Measurements from ENCODE around the gene SRP14. TPM values are rescaled to one million over a fixed set of nuclear protein-coding genes. Genes with fewer than 3 reads are reported as not detected.

SRP14 gene, protein sequence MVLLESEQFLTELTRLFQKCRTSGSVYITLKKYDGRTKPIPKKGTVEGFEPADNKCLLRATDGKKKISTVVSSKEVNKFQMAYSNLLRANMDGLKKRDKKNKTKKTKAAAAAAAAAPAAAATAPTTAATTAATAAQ
- 488 TPM for polyA plus RNA-seq (2012; ENCODE audit: missing spikeins)

- peak; percentile 95 for TF ChIP-seq POLR2AphosphoS5 (IDR thresholded peaks at IDR 0.05; ENCODE audit: low read depth, low read length)
- TF ChIP-seq TAF1 (IDR thresholded peaks at IDR 0.05; ENCODE audit: borderline replicate concordance, low read depth, low read length), result peak; percentile 67; the same call in 1 of the 2 replicates
- TF ChIP-seq POLR2A (IDR thresholded peaks at IDR 0.05; ENCODE audit: low read depth, low read length), result peak; percentile 96
- DNase-seq (ENCODE audit: insufficient read length) (peak; percentile 83), FAIRE-seq (peak; percentile 99)
These were observed at the start of gene SRP14 for GRCh38 chr15:40038638-40039543. Gene SRP14, minus strand, starts transcription at chr15:40039181. Its CDS starts 65 bp downstream, at chr15:40039116.

DNA sequence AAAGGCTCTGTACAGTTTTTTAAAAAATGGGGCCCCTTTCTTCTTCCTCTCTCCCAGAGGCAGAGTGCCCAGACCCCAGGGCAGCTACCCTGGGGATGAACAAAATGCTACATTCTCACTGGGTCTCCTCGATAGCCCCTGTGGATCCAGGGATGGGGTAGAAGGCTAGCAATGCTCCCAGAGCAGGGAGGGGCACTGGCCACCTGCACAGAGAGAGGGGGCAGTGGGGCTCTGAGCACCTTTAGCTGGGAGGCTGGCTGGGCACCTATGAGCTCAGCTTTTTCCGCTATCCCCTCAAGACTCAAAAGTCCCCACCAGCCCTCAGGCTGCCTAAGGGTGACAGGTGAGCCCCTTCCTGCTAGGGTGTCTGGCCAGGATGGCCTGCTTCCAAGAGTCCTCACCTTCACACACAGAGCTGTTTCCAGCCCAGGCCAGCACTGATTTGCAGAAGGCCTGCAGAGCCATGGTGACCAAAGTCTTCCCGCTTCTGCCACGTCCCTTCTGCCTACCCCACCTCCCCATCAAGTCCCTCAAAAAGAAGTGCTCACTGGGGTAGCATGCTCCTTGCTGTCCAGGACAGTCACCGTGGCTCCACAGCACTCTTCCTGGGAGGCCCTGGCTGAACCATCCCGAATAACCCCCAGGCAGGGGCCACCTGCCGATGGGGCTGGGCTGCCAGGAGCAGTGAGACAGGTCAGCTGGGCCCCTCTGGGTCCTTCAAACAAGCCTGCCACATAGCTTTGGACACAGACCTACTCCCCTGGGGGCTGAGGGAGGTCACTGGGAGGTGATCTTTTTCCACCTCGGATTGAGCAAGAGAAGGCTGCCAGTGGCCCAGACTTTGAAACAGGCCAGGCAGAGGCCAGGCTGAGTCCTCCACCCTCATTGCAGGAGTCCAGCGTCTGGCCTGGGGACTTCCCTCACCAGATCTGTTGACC lies 49.3 kb upstream of the SRP14 start:
- FAIRE-seq, result no peak
- TF ChIP-seq POLR2AphosphoS5 (IDR thresholded peaks at IDR 0.05; ENCODE audit: low read depth, low read length), result no peak
- TF ChIP-seq TAF1 (IDR thresholded peaks at IDR 0.05; ENCODE audit: borderline replicate concordance, low read depth, low read length), result no peak
- 0 out of 2 replicates have a peak, but pooled peaks have one; percentile 5 for TF ChIP-seq POLR2A (IDR thresholded peaks at IDR 0.05; ENCODE audit: low read depth, low read length)
- no peak for DNase-seq (ENCODE audit: insufficient read length)

DNA sequence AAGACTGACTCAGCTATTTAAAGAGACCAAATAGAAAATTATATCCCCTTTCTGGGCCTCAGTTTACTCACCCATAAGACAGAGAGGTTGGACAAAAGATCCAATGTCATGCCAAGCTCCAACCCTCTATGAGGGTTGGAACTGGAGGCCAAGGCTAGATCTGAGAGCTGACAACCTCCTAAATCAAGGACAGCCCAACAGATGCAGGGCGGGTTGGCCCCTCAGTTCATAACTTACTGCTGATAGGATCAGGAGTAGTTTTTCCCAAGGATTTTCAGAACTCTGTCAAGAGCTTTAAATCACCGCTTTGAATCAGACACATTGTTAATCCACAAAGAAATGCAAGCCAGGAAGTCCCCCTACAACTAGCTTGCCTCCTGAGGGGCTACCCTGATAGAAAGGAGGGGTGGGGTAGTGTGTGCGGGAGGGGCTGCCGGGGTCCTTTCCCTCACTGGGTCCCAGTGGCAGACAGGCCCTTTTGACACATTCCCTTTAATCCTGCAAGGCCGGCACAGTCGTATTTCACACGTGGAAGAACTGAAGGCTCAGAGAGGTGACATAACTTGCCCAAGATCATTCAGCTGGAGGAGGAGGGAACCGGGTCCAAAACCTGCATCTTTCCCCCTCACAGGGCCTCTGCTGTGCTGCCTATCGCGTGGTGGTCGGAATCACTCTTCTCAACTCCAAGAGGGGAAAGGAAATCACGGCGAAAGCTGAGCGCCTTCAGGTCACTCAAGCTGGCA lies 48.3 kb upstream of the SRP14 start:
- FAIRE-seq, result no peak

GRCh38 chr15:40085266-40085665 lies 46.3 kb upstream of the SRP14 start:
- TF ChIP-seq TAF1 (IDR thresholded peaks at IDR 0.05; ENCODE audit: borderline replicate concordance, low read depth, low read length) (no peak), POLR2AphosphoS5 (IDR thresholded peaks at IDR 0.05; ENCODE audit: low read depth, low read length) (no peak)
- FAIRE-seq (no peak), DNase-seq (ENCODE audit: insufficient read length) (no peak)

More for the DNA sequence above, 48.3 kb upstream of the SRP14 start:
- DNase-seq (ENCODE audit: insufficient read length), result no peak
- TF ChIP-seq POLR2A (IDR thresholded peaks at IDR 0.05; ENCODE audit: low read depth, low read length) (no peak), TAF1 (IDR thresholded peaks at IDR 0.05; ENCODE audit: borderline replicate concordance, low read depth, low read length) (no peak), POLR2AphosphoS5 (IDR thresholded peaks at IDR 0.05; ENCODE audit: low read depth, low read length) (no peak)

DNA sequence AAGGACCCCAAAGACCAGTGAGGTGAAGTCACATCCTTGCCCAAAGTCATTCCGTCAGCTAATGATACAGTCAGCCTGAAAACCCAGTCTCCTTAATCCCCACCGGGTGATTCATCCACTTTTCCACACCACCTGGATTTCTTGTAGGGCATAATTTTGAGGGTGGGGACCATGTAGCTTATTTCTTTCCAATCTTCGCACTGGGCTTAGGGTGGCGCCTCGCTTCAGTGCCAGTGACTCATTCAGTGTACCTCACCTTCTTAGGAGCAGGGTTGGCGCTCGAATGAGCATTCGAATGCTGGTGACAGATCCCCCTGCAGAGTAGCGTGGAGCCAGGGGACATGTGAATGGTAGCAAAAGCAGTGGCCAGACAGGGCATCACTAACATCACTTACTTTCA lies 45.7 kb upstream of the SRP14 start:
- DNase-seq (ENCODE audit: insufficient read length) (no peak), FAIRE-seq (no peak)
- TF ChIP-seq POLR2A (IDR thresholded peaks at IDR 0.05; ENCODE audit: low read depth, low read length) (no peak), POLR2AphosphoS5 (IDR thresholded peaks at IDR 0.05; ENCODE audit: low read depth, low read length) (no peak), TAF1 (IDR thresholded peaks at IDR 0.05; ENCODE audit: borderline replicate concordance, low read depth, low read length) (no peak)

GRCh38 chr15:40082195-40082883 lies 43.4 kb upstream of the SRP14 start:
- peak; percentile 81 for FAIRE-seq

DNA sequence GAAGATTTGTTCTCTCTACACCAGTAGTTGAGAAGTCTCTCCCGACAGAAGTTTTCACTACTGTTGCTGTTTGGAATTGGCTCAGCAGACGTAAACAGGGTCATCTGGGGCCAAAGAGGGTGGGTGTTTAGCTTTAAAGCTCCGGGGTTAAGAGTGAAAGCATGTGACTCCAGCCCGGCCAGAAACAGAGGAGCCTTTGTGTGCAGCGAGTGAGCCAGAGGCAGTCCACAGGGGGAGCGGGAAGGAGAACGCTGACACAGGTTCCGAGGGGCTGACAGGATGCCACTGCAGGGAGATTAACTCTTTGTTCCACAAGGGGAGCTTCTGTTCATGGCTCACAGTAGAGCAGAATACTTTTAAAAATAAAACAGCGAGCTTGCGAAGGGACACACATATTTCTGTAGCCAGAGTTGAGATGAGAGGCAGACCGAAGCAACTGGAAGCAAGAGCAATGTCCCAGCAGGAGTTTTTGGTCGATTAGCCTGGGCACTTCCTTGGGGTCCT lies 42.8 kb upstream of the SRP14 start:
- DNase-seq (ENCODE audit: insufficient read length) (no peak), FAIRE-seq (no peak)
- TF ChIP-seq TAF1 (IDR thresholded peaks at IDR 0.05; ENCODE audit: borderline replicate concordance, low read depth, low read length) (no peak), POLR2AphosphoS5 (IDR thresholded peaks at IDR 0.05; ENCODE audit: low read depth, low read length) (no peak), POLR2A (IDR thresholded peaks at IDR 0.05; ENCODE audit: low read depth, low read length) (no peak)

More at GRCh38 chr15:40082195-40082883, 43.4 kb upstream of the SRP14 start:
- TF ChIP-seq POLR2AphosphoS5 (IDR thresholded peaks at IDR 0.05; ENCODE audit: low read depth, low read length), result no peak
- no peak for TF ChIP-seq POLR2A (IDR thresholded peaks at IDR 0.05; ENCODE audit: low read depth, low read length)
- TF ChIP-seq TAF1 (IDR thresholded peaks at IDR 0.05; ENCODE audit: borderline replicate concordance, low read depth, low read length), result no peak
- no peak for DNase-seq (ENCODE audit: insufficient read length)

DNA sequence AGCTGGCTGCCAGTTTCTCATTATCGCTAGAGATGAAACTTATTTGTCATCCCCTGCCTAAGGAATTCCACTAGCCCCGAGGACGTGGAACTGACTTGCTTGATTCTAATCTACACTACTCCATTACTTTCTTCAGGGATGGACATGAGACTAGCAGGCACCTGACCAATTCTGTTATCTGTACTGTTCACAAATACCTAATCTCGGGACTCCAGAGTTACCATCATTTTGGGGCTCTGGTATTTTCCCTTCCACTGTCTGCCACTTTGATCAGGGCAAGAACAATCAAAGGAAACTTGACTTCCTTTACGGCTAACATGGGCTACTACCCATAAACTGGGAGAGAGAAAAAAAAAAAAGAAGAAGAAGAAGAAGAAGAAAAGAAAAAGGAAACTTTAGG lies 41.9 kb upstream of the SRP14 start:
- no peak for TF ChIP-seq POLR2AphosphoS5 (IDR thresholded peaks at IDR 0.05; ENCODE audit: low read depth, low read length)
- TF ChIP-seq POLR2A (IDR thresholded peaks at IDR 0.05; ENCODE audit: low read depth, low read length), result no peak
- TF ChIP-seq TAF1 (IDR thresholded peaks at IDR 0.05; ENCODE audit: borderline replicate concordance, low read depth, low read length), result no peak
- FAIRE-seq (no peak), DNase-seq (ENCODE audit: insufficient read length) (no peak)

- TF ChIP-seq TAF1 (IDR thresholded peaks at IDR 0.05; ENCODE audit: borderline replicate concordance, low read depth, low read length) (no peak), POLR2A (IDR thresholded peaks at IDR 0.05; ENCODE audit: low read depth, low read length) (no peak), POLR2AphosphoS5 (IDR thresholded peaks at IDR 0.05; ENCODE audit: low read depth, low read length) (no peak)
- DNase-seq (ENCODE audit: insufficient read length) (no peak), FAIRE-seq (no peak)
These were observed 41.1 kb upstream of the SRP14 start for GRCh38 chr15:40080104-40080503.

- no peak for TF ChIP-seq POLR2AphosphoS5 (IDR thresholded peaks at IDR 0.05; ENCODE audit: low read depth, low read length)
- TF ChIP-seq TAF1 (IDR thresholded peaks at IDR 0.05; ENCODE audit: borderline replicate concordance, low read depth, low read length), result no peak
- no peak for TF ChIP-seq POLR2A (IDR thresholded peaks at IDR 0.05; ENCODE audit: low read depth, low read length)
- FAIRE-seq (no peak), DNase-seq (ENCODE audit: insufficient read length) (no peak)
These were observed 40.5 kb upstream of the SRP14 start for GRCh38 chr15:40079456-40079855.
